GM12878 (cell line): Measurements from ENCODE around the gene TMC8. TPM values are rescaled to one million over a fixed set of nuclear protein-coding genes. Genes with fewer than 3 reads are reported as not detected.

Experiments used
- DPF2 ChIP-seq: fragments of 450-650 bp; IDR thresholded peaks from 2 replicates; pipeline ENCODE4 v1.6.1; 2017; ENCODE audit warnings: mild to moderate bottlenecking
- HDAC2 ChIP-seq: fragments of 200-600 bp; sonication (generic); IDR thresholded peaks from 2 replicates; pipeline ENCODE4 v1.6.1; 2017
- IKZF1 ChIP-seq: fragments of 450-650 bp; conservative IDR thresholded peaks from 2 replicates; pipeline ENCODE4 v1.6.1; 2017; ENCODE audit warnings: antibody characterized with exemption, mild to moderate bottlenecking
- KDM1A ChIP-seq: fragments of 200-600 bp; sonication (generic); IDR thresholded peaks from 2 replicates; pipeline ENCODE4 v1.6.1; 2016; ENCODE audit warnings: borderline replicate concordance
- MEF2B ChIP-seq: fragments of 450-650 bp; IDR thresholded peaks from 2 replicates; pipeline ENCODE4 v1.6.1; 2018; ENCODE audit warnings: mild to moderate bottlenecking, moderate library complexity; ENCODE audit not compliant: partially characterized antibody, poor library complexity, severe bottlenecking
- NFIC ChIP-seq: IDR thresholded peaks from 2 replicates; pipeline ENCODE4 v1.6.1; 2012; ENCODE audit warnings: low read depth, mild to moderate bottlenecking, inconsistent platforms, low read length, moderate library complexity
- RB1 ChIP-seq: fragments of 450-650 bp; formaldehyde crosslinking; IDR thresholded peaks from 2 replicates; pipeline ENCODE4 v1.6.1; 2017; ENCODE audit warnings: mild to moderate bottlenecking, borderline replicate concordance
- SREBF2 ChIP-seq: IDR thresholded peaks from 2 replicates; pipeline ENCODE4 v1.6.1; 2012; ENCODE audit warnings: mild to moderate bottlenecking, low read length
- ZNF207 ChIP-seq: fragments of 450-650 bp; IDR thresholded peaks from 2 replicates; pipeline ENCODE4 v1.6.1; 2014; ENCODE audit warnings: antibody characterized with exemption, mild to moderate bottlenecking, borderline replicate concordance
- polyA plus RNA-seq, 11 experiments: library from polyadenylated mRNA; depleted of rRNA in 4 of 11; unstranded in 6 of 11; stranded (reverse) in 5 of 11; fragments of >200 nt; fragmentation: Nextera tagmentation in 4 of 11; fragmentation: Illumina TruSeq in 1 of 11; extraction: Ambion mirVana in 4 of 11; extraction: Trizol in 1 of 11; gene quantifications; 1 replicate in 1 of 11; 2 replicates in 10 of 11; pipeline versions ENCODE4 v1.2.1 to v1.2.3, GENCODE V29; 2011 to 2016; ENCODE audit warnings: inconsistent platforms in 2 of 11, missing spikeins in 2 of 11, low read depth in 1 of 11
- total RNA-seq, 4 experiments: library from RNA; depleted of rRNA in 3 of 4; stranded (reverse); fragments of >200 nt in 3 of 4; fragmentation: Illumina TruSeq in 1 of 4; extraction: Trizol in 1 of 4; gene quantifications; 2 replicates each; pipeline versions ENCODE4 v1.2.1 to v1.2.3, GENCODE V29; 2013 to 2021
- TF ChIP-seq, protein P1 (sequence below): IDR thresholded peaks from 2 replicates; pipeline ENCODE4 v1.6.1; 2012; ENCODE audit warnings: low read depth, low read length, improper control_type of control experiment
- TF ChIP-seq, protein P2 (sequence below): fragments of 450-650 bp; formaldehyde crosslinking; IDR thresholded peaks from 2 replicates; pipeline ENCODE4 v1.4.0; 2022; ENCODE audit warnings: mild to moderate bottlenecking, moderate library complexity
- TF ChIP-seq, protein P3 (sequence below): fragments of 450-650 bp; conservative IDR thresholded peaks from 2 replicates; pipeline ENCODE4 v1.6.1; 2017; ENCODE audit warnings: mild to moderate bottlenecking, moderate library complexity
- TF ChIP-seq, protein P4 (sequence below): fragments of 450-650 bp; IDR thresholded peaks from 2 replicates; pipeline ENCODE4 v1.6.1; 2016; ENCODE audit warnings: mild to moderate bottlenecking
- TF ChIP-seq, protein P5 (sequence below): fragments of 450-650 bp; formaldehyde crosslinking; IDR thresholded peaks from 2 replicates; pipeline ENCODE4 v1.4.0; 2020; ENCODE audit warnings: mild to moderate bottlenecking, moderate library complexity
- TF ChIP-seq, protein P6 (sequence below): IDR thresholded peaks from 2 replicates; pipeline ENCODE4 v1.6.1; 2011; ENCODE audit warnings: mild to moderate bottlenecking, low read depth, low read length, moderate library complexity; ENCODE audit not compliant: insufficient replicate concordance

Gene TMC8
- total and polyA plus RNA-seq, 10 of the 15 experiments (the other 5 are each of a cell fraction or from before 2014, with no cell fraction given) = 2.7 to 128 (median 40.0) TPM

DNA sequence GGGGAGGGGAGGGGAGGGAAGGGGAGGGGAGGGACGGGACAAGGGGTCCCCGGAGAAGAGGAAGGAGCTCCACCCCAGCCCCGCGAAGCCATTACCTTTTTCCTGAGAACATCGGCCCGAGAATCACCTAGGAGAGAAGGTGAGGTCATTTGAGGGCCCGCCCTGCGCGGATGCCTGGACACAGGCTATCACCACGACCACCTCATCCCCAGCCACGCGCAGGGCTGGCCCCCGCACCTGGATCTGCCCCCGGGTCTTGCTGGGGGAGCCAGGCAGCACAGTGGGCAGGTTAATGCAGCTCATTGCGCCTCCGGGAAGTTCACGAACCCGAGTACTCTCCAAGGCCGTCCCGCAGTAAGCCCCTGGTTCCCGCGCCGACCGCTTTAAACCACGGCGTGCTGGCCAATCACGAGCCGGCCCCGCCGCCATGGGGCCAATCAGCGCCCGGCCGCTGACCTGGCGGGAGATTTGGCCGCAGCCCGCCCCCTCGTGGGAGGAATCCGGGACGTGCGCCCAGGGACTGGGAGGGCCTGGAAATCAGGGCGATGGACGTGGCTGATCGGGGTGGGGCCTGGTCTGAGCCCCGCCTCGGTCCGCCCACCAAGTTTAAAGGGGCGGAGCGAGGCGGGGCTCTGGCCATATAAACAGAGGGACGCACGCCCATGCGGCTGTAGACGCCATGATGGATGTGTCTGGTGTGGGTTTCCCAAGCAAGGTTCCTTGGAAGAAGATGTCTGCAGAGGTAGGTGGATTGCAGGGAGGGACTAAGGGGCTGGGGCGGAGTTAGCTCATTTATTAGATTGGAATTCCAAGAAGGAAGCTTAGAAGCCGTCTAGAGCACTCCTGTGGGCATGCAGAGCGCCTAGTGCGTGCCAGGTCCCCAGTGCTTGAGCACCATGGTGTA is 56.4 kb downstream of the TMC8 start, which contains the start of the genes AFMID and TK1 (continued):
- TF ChIP-seq, protein P1, sequence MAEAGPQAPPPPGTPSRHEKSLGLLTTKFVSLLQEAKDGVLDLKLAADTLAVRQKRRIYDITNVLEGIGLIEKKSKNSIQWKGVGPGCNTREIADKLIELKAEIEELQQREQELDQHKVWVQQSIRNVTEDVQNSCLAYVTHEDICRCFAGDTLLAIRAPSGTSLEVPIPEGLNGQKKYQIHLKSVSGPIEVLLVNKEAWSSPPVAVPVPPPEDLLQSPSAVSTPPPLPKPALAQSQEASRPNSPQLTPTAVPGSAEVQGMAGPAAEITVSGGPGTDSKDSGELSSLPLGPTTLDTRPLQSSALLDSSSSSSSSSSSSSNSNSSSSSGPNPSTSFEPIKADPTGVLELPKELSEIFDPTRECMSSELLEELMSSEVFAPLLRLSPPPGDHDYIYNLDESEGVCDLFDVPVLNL = peak; percentile 99
- TF ChIP-seq KDM1A (no peak), IKZF1 (peak; percentile 98), DPF2 (no peak; the same call in 1 of the 2 replicates), NFIC (no peak), MEF2B (no peak), HDAC2 (no peak), SREBF2 (no peak), RB1 (peak; percentile 98; the same call in 1 of the 2 replicates), ZNF207 (no peak; the same call in 1 of the 2 replicates)
- TF ChIP-seq, protein P2, sequence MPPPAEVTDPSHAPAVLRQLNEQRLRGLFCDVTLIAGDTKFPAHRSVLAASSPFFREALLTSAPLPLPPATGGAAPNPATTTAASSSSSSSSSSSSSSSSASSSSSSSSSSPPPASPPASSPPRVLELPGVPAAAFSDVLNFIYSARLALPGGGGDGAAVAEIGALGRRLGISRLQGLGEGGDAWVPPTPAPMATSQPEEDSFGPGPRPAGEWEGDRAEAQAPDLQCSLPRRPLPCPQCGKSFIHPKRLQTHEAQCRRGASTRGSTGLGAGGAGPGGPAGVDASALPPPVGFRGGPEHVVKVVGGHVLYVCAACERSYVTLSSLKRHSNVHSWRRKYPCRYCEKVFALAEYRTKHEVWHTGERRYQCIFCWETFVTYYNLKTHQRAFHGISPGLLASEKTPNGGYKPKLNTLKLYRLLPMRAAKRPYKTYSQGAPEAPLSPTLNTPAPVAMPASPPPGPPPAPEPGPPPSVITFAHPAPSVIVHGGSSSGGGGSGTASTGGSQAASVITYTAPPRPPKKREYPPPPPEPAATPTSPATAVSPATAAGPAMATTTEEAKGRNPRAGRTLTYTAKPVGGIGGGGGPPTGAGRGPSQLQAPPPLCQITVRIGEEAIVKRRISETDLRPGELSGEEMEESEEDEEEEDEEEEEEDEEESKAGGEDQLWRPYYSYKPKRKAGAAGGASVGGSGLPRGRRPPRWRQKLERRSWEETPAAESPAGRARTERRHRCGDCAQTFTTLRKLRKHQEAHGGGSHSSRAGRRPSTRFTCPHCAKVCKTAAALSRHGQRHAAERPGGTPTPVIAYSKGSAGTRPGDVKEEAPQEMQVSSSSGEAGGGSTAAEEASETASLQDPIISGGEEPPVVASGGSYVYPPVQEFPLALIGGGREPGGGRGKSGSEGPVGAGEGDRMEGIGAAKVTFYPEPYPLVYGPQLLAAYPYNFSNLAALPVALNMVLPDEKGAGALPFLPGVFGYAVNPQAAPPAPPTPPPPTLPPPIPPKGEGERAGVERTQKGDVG (CRISPR knock-in tag) = no peak
- TF ChIP-seq, protein P3, sequence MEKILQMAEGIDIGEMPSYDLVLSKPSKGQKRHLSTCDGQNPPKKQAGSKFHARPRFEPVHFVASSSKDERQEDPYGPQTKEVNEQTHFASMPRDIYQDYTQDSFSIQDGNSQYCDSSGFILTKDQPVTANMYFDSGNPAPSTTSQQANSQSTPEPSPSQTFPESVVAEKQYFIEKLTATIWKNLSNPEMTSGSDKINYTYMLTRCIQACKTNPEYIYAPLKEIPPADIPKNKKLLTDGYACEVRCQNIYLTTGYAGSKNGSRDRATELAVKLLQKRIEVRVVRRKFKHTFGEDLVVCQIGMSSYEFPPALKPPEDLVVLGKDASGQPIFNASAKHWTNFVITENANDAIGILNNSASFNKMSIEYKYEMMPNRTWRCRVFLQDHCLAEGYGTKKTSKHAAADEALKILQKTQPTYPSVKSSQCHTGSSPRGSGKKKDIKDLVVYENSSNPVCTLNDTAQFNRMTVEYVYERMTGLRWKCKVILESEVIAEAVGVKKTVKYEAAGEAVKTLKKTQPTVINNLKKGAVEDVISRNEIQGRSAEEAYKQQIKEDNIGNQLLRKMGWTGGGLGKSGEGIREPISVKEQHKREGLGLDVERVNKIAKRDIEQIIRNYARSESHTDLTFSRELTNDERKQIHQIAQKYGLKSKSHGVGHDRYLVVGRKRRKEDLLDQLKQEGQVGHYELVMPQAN = peak; percentile 96
- TF ChIP-seq, protein P4, sequence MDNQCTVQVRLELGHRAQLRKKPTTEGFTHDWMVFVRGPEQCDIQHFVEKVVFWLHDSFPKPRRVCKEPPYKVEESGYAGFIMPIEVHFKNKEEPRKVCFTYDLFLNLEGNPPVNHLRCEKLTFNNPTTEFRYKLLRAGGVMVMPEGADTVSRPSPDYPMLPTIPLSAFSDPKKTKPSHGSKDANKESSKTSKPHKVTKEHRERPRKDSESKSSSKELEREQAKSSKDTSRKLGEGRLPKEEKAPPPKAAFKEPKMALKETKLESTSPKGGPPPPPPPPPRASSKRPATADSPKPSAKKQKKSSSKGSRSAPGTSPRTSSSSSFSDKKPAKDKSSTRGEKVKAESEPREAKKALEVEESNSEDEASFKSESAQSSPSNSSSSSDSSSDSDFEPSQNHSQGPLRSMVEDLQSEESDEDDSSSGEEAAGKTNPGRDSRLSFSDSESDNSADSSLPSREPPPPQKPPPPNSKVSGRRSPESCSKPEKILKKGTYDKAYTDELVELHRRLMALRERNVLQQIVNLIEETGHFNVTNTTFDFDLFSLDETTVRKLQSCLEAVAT = 0 out of 2 replicates have a peak, but pooled peaks have one; percentile 17
- TF ChIP-seq, protein P5, sequence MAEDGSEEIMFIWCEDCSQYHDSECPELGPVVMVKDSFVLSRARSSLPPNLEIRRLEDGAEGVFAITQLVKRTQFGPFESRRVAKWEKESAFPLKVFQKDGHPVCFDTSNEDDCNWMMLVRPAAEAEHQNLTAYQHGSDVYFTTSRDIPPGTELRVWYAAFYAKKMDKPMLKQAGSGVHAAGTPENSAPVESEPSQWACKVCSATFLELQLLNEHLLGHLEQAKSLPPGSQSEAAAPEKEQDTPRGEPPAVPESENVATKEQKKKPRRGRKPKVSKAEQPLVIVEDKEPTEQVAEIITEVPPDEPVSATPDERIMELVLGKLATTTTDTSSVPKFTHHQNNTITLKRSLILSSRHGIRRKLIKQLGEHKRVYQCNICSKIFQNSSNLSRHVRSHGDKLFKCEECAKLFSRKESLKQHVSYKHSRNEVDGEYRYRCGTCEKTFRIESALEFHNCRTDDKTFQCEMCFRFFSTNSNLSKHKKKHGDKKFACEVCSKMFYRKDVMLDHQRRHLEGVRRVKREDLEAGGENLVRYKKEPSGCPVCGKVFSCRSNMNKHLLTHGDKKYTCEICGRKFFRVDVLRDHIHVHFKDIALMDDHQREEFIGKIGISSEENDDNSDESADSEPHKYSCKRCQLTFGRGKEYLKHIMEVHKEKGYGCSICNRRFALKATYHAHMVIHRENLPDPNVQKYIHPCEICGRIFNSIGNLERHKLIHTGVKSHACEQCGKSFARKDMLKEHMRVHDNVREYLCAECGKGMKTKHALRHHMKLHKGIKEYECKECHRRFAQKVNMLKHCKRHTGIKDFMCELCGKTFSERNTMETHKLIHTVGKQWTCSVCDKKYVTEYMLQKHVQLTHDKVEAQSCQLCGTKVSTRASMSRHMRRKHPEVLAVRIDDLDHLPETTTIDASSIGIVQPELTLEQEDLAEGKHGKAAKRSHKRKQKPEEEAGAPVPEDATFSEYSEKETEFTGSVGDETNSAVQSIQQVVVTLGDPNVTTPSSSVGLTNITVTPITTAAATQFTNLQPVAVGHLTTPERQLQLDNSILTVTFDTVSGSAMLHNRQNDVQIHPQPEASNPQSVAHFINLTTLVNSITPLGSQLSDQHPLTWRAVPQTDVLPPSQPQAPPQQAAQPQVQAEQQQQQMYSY (CRISPR knock-in tag) = no peak
- TF ChIP-seq, protein P6, sequence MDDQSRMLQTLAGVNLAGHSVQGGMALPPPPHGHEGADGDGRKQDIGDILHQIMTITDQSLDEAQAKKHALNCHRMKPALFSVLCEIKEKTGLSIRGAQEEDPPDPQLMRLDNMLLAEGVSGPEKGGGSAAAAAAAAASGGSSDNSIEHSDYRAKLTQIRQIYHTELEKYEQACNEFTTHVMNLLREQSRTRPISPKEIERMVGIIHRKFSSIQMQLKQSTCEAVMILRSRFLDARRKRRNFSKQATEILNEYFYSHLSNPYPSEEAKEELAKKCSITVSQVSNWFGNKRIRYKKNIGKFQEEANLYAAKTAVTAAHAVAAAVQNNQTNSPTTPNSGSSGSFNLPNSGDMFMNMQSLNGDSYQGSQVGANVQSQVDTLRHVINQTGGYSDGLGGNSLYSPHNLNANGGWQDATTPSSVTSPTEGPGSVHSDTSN = peak; percentile 36
